Right ventricle myocardium inferior (tissue), 1 donor: Measurements from ENCODE around the gene ANGPTL8. TPM values are rescaled to one million over a fixed set of nuclear protein-coding genes. Genes with fewer than 3 reads are reported as not detected.

Source experiments
- ATAC-seq: fragments of 200-7000 bp; cut with Tn5 transposase; one replicate; pipeline ENCODE4 v1.9.1; 2020; ENCODE audit warnings: mild to moderate bottlenecking, moderate library complexity
- DNase-seq: peaks from one replicate; pipeline ENCODE4 v3.0.0; 2021; ENCODE audit errors: missing footprints
- intact Hi-C: fragments of 100-400 bp; cut with DNase I; formaldehyde crosslinking; loops from one replicate; pipeline ENCODE4 v1.11.0; 2022
- total RNA-seq: library from RNA; stranded (reverse); fragmentation: NEBNext Ultra II Directional; extraction: Animal tissue kit (Norgen Biotek cat#: 25700); gene quantifications from one replicate; pipeline ENCODE4 v1.2.1, GENCODE V29; 2021
- donor health status: DM: no; HTN: yes; CAD: no; lungs with severe emphysema.

ANGPTL8 gene
- total RNA-seq, 1 donor from 2014 or later = 0.87 TPM

DNA sequence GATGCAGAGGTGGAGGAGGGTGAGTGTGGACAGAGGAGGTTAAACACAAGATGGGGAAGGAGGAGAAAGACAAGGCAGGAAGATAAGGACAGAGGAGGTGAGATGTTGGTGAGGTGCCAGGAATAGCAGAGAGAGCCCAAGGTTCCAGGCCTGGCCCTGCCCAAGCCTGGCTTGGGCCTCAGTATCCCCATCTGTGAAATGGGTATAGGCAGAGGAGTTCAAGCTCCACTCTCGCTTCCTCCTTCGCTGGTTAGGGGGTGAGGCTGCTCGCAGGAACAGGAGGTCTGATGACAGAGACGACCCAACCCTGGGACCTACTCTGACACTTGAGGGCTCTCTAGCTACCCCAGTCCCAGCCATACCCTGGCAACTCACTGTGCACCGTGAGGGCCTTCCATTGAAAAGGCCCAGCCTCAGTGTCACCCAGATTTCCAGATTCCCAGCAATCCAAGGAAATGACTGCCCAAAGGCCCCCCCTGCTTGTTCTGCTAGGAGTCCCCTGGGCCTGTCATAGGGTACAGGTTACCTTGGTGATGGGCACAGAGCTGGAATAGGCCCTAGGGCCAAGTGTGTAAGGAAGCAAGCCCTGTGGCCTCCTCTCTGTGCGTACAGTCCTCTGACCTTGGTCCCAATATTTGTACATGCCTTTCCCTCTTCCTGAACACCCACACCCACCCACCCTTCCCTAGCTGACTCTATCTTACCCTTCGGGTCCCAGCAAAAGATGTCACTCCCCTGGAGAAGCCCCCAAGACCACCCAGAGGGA lies 8.6 kb upstream of the ANGPTL8 start:
- DNase-seq = no peak
- ATAC-seq = no peak
- intact Hi-C loops = no loop called here

DNA sequence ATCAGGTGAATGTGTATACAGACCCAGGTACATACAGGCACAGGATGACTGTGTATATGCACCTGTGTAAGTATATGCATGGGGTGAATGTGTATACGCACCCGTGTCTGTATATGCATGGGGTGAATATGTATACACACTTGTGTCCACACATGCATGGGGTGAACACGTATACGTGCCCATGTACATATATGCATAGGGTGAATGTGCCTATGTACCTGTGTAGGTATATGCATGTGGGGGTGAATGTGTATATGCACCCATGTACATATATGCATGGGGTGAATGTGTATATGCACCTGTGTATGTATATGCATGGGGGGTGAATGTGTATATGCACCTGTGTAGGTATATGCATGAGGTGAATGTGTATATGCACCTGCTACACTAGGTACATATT lies 6.9 kb upstream of the ANGPTL8 start:
- intact Hi-C loops = no loop called here
- DNase-seq (no peak), ATAC-seq (no peak)

DNA sequence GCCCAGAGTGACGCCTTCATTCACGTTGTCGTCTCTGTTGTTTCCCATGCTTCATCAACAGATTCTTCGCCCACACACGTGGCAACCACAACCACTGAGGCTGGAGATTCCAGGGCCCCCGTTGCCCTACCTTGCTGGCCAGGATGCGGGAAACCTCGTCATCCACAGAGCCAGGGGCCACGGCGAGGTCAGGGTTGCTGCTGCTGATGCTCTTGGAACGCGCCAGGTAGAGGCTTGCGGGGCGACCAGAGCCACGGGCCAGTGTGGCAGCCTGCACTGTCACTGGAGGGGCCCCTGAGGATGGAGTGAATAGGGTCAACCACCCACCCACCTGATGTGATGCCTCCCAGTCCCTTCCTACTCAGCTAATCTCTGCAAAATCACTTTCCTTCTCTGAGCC lies 6.3 kb upstream of the ANGPTL8 start:
- DNase-seq (peak; percentile 34), ATAC-seq (no peak)
- intact Hi-C loops = no loop called here

DNA sequence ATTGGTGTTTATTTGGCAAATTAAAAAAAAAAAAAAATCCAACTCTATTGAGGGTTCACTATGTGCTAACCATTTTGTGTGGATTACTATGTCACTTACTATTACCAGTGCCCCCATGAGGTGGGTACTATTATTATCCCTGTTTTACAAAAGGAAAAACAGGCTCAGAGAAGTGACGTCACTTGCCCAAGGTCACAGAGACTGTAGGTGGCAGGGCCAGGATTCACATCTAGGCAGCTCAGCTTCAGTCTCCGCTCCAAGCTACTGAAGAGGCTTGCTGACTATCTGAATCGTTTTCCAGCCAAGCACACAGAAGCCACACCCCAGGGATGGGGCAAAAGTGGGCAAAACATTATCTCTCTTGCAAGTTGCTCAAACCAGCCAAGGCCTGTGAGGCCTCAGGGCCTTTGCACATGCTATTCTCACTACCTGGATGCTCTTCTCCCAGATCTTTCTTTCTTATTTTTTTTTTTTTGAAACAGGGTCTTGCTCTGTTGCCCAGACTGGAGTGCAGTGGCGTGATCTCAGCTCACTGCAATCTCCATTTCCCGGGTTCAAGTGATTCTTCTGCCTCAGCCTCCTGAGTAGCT lies 4.8 kb upstream of the ANGPTL8 start:
- DNase-seq (peak; percentile 50), ATAC-seq (no peak)
- intact Hi-C loops = no loop called here

DNA sequence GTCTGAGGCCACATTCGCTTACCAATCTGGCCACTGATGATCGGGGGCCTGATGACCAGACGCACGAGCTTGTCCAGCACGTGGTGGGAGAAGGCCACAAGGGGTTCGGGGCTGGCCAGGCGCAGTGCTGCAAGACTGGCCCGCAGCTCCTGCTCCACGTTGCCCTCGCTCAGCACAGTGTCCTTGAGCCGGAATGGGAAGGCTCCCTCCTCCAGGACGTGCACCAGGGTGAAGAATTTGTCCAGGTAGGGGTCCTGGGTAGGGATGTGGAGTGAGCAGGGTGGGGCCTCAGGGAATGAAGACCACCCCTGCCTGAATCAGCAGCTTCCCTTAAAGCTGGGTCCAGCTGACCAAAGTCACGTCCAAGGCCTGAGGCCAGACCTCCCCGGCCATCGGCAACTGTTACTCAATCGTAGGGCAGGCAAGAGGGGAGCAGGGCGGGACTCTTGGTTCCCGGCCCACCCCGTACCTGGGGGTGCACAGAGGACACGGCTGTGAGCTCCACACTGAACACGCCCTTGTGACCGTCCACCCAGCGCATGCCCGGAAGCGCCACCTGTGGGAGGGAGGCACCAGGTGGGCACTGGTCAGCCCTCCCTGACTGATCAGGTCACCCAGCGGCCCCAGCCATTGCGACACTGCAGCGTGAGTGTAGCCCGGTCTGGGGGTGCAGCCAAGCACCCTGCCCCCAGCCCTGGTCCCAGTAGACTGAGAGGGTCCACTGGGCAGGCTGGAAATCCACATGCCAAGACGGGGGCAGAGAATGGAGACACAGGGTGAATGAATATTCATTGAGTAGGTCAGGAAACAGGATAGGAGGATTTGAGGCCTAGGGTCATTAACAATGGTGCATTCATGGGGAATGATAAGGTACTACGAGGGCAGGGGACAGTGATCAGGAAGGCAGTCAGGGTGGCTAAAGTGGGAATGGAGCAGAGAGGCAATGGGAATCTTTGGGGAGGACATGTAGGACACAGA lies 2.8 kb upstream of the ANGPTL8 start:
- intact Hi-C loops = no loop called here
- DNase-seq (peak; percentile 46), ATAC-seq (no peak)

DNA sequence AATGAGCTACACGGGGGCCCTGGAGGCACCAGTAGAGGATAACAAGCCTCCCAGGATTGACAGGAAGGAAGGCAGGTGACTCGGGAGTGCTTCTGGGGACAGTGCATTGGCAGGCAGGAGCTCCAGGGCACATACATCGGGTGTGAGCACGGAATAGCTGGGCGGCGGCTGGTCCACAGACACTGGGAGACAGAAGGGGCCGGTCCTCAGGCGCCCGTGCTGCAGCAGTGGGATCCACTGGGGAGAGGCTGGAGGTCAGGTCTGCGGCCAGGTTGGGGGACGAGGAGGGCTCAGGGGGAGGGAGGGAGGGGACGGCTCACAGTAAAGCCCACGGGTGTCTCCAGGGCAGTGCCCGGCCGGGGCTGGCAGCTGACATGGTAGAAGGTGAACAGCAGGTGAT lies 2.1 kb upstream of the ANGPTL8 start:
- intact Hi-C loops = no loop called here
- DNase-seq = no peak
- ATAC-seq = no peak

DNA sequence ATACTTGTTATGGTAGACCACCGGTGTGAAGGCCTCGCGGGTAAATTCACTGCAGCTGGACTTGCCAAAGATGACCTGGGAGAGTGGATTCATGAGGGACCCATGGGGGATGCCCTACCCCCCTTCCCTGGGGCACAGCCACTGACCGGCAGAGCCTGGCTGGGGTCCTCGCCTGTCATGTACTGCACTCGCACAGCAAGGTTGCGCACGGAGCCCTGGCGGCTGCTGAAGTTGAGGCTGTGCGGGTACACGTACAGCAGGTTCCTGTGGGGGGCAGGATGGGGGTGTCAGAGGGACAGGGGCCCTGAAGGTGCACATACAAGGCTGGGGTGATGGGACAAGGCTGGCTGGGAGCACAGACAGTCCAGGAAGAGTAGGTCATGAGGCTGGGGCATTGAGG lies 1.4 kb upstream of the ANGPTL8 start:
- intact Hi-C loops = no loop called here
- ATAC-seq (no peak), DNase-seq (no peak)

DNA sequence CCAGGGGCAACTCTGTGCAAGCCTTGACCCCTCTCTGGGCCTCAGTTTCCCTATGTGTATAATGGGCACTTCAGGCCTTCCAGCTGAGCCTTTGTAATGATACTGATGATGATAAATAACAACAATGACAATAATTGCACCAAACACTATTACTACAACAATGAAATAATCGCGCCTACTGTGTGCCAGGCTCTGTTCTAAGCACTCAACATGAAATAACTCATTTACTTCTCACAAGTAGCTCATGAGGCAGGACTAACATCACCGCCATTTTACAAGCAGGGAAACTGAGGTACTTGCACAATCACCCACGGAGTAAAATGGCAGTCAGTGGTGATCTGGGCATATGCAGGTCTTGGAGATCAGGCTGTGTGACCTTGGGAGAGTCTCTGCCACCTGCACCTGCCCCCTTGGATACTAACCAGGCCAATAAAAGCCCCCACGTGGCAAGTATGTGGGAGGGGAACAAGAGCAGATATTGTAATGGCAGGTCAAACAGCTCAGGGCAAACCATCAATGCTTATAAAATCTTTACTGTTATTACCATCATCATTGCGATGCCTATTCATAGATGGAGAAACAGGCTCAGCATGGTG lies 540 bp upstream of the ANGPTL8 start:
- ATAC-seq (no peak), DNase-seq (no peak)
- intact Hi-C loops = no loop called here

DNA sequence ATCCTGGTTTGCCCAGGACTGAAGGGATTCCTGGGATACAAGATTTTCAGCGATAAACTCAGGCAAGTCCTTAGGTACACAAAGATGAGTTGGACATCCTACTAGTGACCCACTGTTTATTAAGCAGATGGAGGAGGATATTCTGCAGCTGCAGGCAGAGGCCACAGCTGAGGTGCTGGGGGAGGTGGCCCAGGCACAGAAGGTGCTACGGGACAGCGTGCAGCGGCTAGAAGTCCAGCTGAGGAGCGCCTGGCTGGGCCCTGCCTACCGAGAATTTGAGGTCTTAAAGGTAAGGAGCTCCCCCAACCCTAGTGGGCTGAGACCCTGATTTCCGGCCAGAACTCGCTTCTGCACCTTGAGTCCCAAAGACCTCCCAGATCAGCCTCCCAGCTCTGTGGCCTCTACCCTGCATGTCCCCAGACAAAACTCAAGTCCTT lies 607 bp downstream of the ANGPTL8 start:
- intact Hi-C loops = no loop called here
- DNase-seq = peak; percentile 15
- no peak for ATAC-seq

DNA sequence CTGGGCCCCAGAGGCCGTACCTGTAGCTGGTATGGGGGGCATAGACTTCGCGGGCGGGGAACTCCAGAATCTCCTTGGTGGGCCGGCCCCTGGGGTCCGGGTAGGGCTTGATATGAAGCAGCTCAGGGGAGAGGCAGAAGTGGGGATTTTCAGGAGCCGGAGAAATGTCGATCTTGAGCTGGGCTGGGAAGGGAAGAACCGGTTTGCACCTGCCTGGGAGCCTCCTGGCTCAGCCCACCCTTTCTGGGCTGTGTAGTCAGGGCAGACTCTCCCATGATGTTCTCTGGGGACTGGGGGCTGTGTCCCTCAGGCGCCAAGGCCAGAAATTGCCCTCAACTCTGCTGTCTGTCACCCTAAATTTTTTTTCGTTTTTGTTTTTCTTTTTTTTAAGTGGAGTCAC lies 2.6 kb downstream of the ANGPTL8 start:
- no peak for ATAC-seq
- intact Hi-C loops = loop anchor here (2.0 kb wide), 1 partner anchor 45 kb away; no protein-coding TSS in a partner anchor

DNA sequence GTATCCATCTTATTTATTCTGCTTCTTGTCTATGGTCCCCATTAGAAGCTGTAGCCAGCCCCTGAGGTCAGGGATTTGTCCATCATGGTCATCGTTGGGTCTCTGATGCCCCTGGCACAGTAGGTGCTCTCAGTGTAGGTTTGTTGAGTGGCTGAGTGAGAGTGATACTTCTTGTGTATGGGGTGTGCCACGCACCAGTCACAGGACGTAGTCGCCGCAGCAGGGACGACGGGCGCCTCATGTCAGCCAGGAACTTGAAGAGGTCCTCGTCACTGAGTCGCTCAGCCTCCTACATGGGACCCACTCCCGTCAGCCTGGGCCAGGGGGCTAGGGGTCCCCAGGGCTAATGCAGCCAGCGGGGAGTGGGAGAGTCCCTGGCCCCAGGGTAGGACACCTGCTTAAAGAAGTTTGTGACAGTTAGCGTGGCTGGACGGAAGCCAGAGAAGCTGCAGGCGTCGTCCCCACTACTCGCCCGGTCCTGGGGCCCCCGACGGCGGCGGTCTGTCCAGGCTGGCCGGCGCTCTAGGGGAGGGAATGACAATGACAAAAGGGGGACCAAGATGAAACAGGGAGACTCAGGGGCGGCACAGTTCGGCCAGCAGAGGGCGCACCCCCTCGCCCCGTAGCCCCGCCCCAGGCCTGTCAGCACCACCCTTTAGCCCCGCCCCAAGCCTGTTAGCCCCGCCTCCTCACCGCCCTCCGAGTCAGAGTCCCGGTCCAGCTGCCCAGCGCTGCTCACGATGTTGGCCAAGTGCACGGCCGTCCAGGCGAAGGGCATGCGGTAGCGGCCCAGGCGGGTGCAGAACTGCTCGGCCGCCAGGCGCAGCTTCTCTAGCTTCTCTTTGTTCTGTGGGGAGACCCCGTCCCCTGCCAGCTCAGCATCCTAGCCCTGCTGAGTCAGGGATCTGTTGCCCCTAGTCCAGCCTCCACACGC lies 3.7 kb downstream of the ANGPTL8 start:
- ATAC-seq (peak; percentile 87), DNase-seq (peak; percentile 97)
- intact Hi-C loops = loop anchor here (2.0 kb wide), 1 partner anchor 44 kb away; no protein-coding TSS in a partner anchor

More for the DNA sequence above, 2.6 kb downstream of the ANGPTL8 start:
- DNase-seq = no peak

DNA sequence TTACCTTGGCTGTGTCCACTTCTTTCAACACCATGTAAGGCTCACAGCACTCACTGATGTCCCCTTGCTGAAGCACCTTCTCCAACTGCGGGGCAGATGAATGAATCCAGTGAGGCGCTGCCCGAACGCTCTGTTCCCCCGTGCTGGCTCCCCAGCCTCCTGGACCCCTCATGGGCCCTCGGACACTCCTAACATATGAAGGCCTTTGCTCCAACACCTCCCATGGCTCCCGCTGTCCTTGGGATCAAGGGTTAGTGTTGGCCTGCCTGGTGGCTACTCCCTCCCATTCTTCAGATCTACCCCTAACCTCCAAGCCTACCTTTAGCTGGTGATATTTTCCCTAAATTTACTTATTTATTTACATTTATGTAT lies 4.4 kb downstream of the ANGPTL8 start:
- no peak for DNase-seq
- intact Hi-C loops = loop anchor here (2.0 kb wide), 1 partner anchor 43 kb away; no protein-coding TSS in a partner anchor
- ATAC-seq = no peak

DNA sequence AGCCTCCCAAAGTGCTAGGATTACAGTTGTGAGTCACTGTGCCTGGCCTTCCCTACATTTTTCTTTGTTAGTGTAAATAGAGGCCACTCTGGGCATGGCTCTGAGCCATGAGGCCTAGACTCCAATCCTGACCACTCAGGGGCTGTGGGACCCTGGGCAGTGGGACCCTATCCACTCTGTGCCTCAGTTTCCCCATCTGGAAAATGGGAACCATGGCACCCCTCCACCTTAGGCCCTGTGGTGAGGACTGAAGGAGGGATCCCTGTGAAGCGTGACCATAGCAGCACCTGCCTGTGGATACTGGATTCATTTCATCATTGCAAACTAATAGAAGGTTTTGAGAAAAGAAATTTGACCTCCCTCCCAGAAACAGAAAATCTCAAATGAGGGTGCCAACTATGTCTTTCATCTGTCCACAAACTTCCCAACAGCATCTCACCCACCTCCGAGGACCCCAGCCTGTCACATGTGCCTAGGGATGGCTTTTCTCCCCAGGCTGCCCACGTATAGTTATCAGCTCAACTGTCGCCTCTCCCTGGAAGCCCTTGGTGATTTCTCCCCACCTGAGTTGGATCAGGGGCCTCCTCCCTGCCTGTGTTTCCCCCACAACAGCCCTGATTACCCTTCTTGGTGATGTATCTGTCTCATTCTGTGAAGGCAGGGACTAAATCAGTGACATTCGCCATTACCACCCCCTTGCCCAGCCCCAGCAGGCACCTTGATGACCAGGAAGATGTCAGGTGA lies 5.6 kb downstream of the ANGPTL8 start:
- ATAC-seq (no peak), DNase-seq (no peak)
- intact Hi-C loops = no loop called here

DNA sequence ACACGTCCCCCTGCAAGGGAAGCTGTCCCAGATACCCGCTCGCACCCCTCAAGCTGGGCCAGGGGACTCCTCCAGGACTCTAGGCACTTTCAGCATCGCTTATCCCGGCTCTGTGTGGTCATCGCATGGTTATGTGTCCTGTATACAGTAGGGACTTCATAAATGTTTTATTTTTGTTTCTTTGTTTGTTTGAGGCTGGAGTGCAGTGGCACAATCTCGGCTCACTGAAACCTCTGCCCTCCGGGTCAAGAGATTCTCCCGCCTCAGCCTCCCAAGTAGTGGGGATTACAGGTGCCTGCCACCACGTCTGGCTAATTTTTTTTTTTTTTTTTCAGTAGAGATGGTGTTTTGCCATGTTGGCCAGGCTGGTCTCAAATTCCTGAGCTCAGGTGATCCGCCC lies 7.5 kb downstream of the ANGPTL8 start:
- intact Hi-C loops = no loop called here
- ATAC-seq = no peak
- no peak for DNase-seq

DNA sequence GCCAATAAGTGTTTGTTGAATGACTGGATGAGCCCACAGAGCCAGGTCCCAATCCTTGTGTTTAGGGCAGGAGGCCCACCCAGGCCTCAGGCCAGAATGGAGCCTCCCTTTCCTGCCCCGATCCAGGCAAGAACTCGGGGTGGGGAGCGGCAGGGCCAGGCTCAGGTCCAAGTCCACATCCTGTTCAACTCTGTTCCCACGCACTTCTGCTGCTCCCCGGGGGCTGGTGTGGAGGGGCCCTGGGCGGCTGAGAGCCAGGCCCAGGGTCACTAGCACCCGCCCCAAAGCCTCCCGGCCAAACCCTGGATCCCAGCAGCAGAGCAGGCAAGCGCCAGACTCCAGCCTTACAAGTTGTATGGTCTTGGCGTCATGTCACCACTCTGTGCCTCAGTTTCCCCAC lies 8.0 kb downstream of the ANGPTL8 start:
- DNase-seq (peak; percentile 87), ATAC-seq (peak; percentile 84)
- intact Hi-C loops = no loop called here

DNA sequence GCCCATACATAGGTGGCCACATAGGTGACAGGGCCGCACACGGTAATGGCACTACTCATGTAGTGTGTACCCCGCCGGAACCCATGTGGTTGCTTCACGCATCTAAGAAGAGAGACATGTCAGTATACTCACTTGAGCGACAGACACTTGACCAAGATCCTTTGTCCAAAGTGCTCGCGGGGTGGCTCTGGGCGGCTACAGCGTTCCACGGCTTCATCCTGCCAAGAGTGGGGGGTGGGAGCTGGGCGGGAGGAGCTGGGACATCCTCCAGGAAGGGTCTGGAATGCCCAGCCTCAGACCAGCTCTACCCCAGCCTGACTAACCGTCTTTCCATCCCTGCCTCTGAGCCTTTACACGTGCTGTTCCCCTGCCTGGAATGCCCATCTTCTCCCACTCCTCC lies 8.5 kb downstream of the ANGPTL8 start:
- ATAC-seq (no peak), DNase-seq (no peak)
- intact Hi-C loops = no loop called here

DNA sequence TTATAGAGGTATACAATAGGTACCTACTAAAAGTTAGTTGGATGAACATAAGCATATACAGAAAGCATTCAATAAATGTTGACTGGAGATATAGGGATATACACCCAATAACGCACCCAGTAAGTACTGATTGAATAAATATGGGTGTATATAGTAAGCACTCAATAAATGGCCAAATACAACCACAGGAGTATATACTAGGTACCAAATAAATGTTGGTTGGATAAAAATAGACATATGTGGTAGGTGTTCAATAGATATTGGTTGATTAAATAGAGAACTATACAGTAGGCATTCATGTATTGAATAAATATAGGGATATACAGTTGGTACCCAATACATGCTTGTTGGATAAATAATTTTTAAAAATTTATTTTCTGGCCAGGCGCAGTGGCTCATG lies 9.4 kb downstream of the ANGPTL8 start:
- intact Hi-C loops = no loop called here
- ATAC-seq (no peak), DNase-seq (no peak)
